Erythroblast (primary cell): ENCODE measurements around the gene DBP.
"Not testable (repeated sequence)": the region's sequence is repeated elsewhere in the genome, so short reads cannot be mapped to it uniquely, and the experiment has no call there.

Experiments used
- DNase-seq, 2 experiments: peaks; one replicate each; lab custom pipeline; 2025; lab: John Stamatoyannopoulos, UW
- GATA1 ChIP-seq: IDR thresholded peaks from 2 replicates; pipeline ENCODE4 v1.6.1; 2011; ENCODE audit warnings: low read depth, mild to moderate bottlenecking, control low read depth, low read length, moderate library complexity
- POLR2A ChIP-seq: IDR thresholded peaks from 2 replicates; pipeline ENCODE4 v1.6.1; 2011; ENCODE audit warnings: mild to moderate bottlenecking, low read length

DBP gene

GRCh38 chr19:48641850-48642249 lies 4.7 kb upstream of the DBP start:
- no peak for DNase-seq
- TF ChIP-seq POLR2A (no peak), GATA1 (no peak)

DNA sequence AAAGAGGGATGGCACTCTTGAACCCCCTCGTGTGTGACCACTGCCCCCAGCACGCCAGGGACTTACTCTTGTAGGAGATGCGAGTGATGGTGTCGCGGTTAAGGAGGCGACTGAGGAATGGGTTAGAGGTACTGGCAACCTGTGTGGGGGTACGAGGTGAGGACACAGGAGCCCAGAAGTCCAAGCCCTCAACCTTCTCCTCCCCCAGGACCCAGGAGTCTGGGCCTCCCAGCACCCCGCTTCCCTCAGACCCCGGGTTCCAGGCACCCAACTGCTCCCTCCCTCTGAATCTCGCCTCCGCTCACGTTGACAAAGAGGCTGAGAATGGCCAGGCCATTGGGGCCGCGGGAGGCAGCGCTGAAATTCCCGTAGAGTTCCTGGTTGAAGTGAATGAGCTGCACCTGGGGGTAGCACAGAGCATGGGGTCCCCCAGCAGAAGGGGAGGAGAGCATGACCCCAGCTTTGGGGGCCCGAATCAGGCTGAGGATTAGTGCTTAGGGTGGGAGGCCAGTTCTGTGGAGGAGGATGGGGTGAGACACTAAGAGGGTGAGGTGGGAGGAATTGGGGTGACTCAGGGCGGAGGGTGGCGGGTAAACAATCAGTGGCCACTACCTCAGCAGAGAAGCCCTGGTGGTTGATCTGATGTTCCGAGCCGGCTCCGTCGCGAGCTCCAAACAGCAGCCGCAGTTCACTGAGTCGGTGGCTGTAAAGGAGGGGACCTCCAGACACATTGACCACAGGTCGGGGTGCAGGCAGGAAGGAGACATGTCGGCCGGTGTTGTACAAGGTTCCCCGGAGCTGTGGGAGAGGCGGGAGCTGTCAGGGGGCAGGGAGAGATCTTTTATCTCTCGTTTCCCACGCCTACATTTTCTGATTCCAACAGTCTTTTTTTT lies 2.5 kb upstream of the DBP start:
- no peak for DNase-seq

DNA sequence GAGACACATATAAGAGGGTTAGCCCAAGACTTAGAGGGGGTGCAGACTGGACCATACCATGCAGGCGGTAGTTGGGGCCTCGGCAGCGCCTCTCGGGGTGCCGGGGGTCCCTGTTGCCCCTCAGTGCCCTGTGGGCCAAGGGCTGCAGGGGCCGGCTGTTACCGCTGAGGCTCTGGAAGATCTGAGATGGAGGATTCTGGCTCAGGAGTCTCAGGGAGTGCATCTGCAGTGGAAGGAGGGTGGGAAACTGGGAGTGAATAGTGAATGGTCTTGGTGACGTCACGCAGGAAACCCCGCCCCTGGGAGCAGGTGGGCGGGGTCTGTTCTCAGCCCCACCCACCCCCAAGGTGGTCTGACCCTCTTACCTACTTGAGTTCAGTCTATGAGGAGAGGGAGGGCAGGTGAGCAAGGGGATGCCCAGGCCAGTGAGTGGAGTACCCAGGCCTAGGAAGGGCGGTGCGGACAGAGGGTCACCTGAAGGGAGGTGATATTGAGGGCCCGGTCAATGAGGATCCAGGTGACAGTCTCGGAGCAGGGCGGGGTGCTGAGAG lies 1.7 kb upstream of the DBP start:
- TF ChIP-seq POLR2A, result no peak
- TF ChIP-seq GATA1, result no peak
- no peak for DNase-seq

More for the DNA sequence above, 2.5 kb upstream of the DBP start:
- TF ChIP-seq GATA1, result no peak
- no peak for TF ChIP-seq POLR2A

GRCh38 chr19:48637948-48638830 lies 1.0 kb upstream of the DBP start:
- peak; percentile 86 to 91 for DNase-seq
- TF ChIP-seq POLR2A (no peak), GATA1 (no peak)

- TF ChIP-seq POLR2A, result no peak
- DNase-seq, result peak; percentile 94 to 97
Observed at GRCh38 chr19:48637449-48637947, 319 bp upstream of the DBP start.

DNA sequence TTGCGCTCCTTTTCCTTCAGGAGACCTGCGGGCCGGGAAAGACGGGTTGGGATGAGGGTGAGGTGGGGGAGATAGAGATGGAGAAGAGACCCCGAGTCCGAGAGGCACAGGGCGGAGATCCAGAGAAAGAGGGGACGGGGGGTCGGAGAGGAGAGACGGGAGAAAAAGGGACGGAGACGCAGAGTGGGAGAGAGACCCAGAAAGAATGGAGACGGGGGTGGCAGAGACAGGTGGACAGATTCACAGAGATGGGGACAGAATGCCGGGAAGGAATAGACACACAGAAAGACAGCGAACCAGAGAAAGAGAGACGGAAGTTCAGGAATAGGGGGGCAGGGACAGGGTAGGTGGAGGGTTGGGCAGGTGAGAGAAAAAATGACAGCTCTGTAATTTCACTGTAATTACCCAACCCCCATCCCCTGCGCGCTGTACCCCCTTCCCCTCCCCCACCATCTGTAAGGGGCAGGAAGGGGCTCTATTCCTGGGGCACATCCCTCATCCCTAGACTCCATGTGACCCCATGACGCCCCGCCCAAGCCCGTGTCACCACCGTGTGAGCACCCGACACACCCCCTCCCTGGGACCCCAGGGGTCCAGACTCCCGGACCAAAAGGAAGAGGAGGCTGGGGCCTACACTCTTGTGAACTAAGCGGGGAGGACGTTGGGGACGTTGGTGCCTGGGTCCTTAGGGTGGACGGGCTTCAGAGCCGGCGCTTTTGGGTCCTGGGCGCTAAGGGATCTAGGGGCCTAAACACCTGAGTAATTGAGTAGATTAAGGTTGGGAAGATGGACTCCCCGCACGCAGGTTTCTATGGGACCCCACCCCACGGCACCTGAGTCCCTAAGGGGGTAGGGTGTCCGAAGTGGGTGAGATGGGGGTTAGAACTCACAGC lies 967 bp downstream of the DBP start:
- DNase-seq, result no peak
- TF ChIP-seq POLR2A, result no peak
- TF ChIP-seq GATA1, result no peak

GRCh38 chr19:48635263-48635965 lies 1.8 kb downstream of the DBP start:
- TF ChIP-seq GATA1 (no peak), POLR2A (no peak)
- peak; percentile 81 to 89 for DNase-seq

GRCh38 chr19:48634424-48635262 lies 2.5 kb downstream of the DBP start:
- DNase-seq, result peak; percentile 97 to 98
- TF ChIP-seq POLR2A, result peak; percentile 50
- no peak for TF ChIP-seq GATA1

GRCh38 chr19:48634036-48634342 lies 3.2 kb downstream of the DBP start:
- DNase-seq, result no peak
- TF ChIP-seq GATA1 (no peak), POLR2A (peak; percentile 2)

DNA sequence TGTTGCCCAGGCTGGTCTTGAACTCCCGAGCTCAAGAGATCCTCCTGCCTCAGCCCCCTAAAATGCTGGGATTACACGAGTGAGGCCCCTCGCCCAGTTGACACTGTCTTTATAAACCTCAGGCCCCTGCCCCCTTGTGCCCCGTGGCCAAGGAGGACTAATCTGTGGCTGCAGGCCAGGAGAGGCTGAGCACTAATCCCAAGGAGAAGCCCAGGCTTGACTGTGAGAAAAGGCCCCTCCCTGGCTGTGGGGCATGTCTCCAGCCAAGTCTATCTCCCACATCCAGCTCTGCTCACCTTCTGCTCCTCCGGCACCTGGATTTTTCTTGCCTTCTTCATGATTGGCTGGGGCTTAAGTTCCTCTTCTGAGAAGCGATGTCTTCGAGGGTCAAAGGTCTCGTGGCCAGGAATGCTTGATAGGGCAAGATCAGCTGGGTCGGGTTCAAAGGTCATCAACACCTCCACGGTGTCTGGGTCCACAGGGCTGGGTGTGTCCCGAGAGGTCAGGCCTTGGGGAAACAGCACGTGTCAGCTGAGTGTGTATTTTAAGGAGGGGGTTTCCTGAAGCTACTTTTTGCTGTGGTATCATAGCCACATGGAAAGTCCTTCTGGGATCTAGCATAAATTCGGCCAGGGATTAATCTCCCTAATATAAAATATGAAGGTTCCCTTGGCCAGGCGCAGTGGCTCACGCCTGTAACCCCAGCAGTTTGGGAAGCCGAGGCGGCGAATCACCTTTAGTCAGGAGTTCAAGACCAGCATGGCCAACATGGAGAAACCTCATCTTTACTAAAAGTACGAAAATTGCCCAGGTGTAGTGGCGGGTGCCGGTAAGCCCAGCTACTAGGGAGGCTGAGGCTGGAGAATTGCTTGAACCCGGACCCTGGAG lies 3.8 kb downstream of the DBP start:
- TF ChIP-seq GATA1 (no peak), POLR2A (peak; percentile 3)
- DNase-seq, result peak in 1 of 2 experiments; percentile 61

DNA sequence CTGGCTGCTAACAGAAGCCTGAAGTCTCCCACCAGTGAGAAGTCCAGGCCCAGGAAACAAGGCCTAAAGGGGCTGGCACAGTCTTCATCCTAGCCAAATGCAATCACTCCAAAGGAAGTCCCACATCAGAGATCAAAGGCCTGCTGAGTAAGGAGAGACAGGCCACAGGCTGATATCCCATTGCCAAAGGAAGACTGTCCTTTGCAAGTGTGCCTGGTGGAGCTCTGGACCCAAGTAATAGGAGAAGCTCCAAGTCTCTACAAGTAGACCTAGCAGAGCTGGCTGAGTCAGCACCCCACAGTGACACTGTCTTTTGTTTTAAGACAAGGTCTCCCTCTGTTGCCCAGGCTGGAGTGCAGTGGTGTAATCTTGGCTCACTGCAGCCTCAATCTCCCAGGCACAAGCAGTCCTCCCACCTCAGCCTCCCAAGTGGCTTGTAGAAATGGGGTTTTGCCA lies 4.5 kb downstream of the DBP start:
- DNase-seq, result peak in 1 of 2 experiments; percentile 76
- TF ChIP-seq GATA1 (no peak), POLR2A (no peak)

DNA sequence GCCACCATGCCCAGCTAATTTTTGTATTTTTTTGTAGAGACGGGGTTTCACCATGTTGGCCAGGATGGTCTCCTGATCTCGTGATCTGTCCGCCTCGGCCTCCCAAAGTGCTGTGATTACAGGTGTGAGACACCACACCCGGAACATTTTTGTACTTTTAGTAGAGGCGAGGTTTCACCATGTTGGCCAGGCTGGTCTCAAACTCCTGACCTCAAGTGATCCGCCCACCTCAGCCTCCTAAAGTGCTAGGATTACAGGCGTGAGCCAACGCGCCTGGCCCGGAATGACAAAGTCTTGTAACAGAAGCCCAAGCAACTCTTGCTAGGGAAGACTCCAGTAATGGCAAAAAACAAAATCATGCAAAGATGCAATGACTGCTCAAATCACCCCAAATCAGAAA lies 4.9 kb downstream of the DBP start:
- not testable (repeated sequence) for DNase-seq
